ENCODE results near the gene DPP9. TPM values are rescaled to one million over a fixed set of nuclear protein-coding genes. Genes with fewer than 3 reads are reported as not detected.

The DPP9 gene
- total RNA-seq, 1 experiment from 2014 or later, result 129 TPM

DNA sequence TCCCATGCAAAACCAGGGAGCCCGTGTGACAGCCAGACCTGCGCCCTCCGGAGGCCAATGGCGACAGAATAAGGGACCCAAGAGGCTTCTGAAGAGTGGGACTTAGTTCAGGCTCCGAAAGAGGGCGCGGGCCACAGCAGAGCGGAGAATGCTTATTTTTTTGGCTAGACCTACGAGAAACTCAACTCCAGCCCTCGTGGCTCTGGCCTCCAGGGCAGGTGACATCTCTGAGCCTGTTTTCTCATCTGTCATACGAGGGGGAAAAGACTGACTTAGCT, 23.0 kb downstream of the DPP9 start:
- CTCF ChIA-PET, result no interaction called here

DNA sequence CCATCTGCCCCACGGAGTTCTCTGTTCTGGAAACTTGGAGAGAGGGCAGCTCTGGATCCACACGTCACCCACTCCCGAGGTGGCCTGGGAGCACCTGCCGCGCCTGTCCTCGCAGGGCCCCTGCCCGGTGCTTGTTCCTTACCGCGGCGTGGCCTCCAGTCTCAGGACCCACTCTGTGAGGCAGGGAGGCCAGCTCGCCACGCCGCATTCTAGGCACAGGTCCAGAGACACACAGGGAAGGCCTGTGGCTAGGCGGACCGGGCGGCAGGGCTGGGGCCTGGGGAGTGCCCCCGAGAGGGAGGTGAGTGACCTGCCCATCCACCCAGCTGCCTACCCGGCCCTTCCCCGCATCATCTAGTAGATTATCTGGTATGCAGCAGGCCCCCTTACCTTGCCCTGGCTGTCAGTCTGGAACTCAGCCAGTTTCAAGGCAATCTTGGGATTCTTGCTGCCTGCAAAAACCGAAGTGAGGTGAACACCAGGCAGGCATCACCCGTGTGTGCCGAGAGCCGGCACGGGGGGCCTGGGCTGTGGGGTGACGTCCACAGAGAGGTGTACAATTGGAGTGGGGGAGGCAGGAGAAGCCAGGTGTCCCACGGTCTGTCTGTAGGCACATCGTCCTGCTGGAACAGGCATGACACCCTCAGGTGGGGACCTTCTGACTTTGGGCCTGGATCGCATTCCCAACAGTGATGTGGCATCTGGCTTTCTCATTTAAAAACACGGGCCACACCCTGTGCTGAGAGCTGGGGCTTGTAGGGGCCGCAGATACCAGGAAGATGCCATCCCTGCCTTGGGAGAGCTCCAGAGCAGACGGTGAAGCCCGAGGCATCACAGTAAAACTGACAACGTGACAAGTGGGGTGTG, 23.6 kb downstream of the DPP9 start:
- no peaks in the 10 kb centered on the region for H3K79me2 ChIP-seq (ENCODE audit: low read length)
- CTCF ChIA-PET, result no interaction called here
- TF ChIP-seq EZH2 (IDR thresholded peaks at IDR 0.05; ENCODE audit: low read length, unreplicated experiment) (no peak), EZH2phosphoT487 (IDR thresholded peaks at IDR 0.05; ENCODE audit: borderline replicate concordance, low read length) (no peak)
- TF ChIP-seq, protein P1, sequence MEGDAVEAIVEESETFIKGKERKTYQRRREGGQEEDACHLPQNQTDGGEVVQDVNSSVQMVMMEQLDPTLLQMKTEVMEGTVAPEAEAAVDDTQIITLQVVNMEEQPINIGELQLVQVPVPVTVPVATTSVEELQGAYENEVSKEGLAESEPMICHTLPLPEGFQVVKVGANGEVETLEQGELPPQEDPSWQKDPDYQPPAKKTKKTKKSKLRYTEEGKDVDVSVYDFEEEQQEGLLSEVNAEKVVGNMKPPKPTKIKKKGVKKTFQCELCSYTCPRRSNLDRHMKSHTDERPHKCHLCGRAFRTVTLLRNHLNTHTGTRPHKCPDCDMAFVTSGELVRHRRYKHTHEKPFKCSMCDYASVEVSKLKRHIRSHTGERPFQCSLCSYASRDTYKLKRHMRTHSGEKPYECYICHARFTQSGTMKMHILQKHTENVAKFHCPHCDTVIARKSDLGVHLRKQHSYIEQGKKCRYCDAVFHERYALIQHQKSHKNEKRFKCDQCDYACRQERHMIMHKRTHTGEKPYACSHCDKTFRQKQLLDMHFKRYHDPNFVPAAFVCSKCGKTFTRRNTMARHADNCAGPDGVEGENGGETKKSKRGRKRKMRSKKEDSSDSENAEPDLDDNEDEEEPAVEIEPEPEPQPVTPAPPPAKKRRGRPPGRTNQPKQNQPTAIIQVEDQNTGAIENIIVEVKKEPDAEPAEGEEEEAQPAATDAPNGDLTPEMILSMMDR (conservative IDR thresholded peaks at IDR 0.05; ENCODE audit: low read depth, low read length), result no peak
- H4K20me1 ChIP-seq (ENCODE audit: low read length), result no peaks in the 10 kb centered on the region
- no peaks in the 10 kb centered on the region for H3K27me3 ChIP-seq (ENCODE audit: low read length)
- DNase-seq, result no peak
- ATAC-seq, result no peak
- no peak overlapping the region for H3K4me3 ChIP-seq (ENCODE audit: low read length)
- no peak overlapping the region for H3K27ac ChIP-seq (ENCODE audit: low read length)
- no peaks in the 10 kb centered on the region for H3K9me3 ChIP-seq (ENCODE audit: low read length)
- H2AFZ ChIP-seq (ENCODE audit: low read length), result no peak overlapping the region
- H3K36me3 ChIP-seq (ENCODE audit: low read depth, low read length), result peaks cover 72% of the 10 kb centered on the region
- H3K9ac ChIP-seq (ENCODE audit: low read length), result no peak overlapping the region
- POLR2A ChIA-PET (ENCODE audit: unreplicated experiment), result no interaction called here
- intact Hi-C loops (cut with micrococcal nuclease), result no loop called here
- peaks cover 25% of the 10 kb centered on the region for H3K4me1 ChIP-seq (ENCODE audit: insufficient read depth, low read length)
- no peaks in the 10 kb centered on the region for H3K9me2 ChIP-seq (replicated peaks; ENCODE audit: low read length)
- H3F3A ChIP-seq (ENCODE audit: low read length, unreplicated experiment), result no peaks in the 10 kb centered on the region
- H3K4me2 ChIP-seq (ENCODE audit: low read length), result no peak overlapping the region
- BruUV-seq (replicated peaks), result no TSS peak

More for the DNA sequence above, 23.0 kb downstream of the DPP9 start:
- Histone ChIP-seq H3F3A (ENCODE audit: low read length, unreplicated experiment) (no peaks in the 10 kb centered on the region), H3K79me2 (ENCODE audit: low read length) (no peaks in the 10 kb centered on the region), H2AFZ (ENCODE audit: low read length) (no peak overlapping the region), H3K4me3 (ENCODE audit: low read length) (no peak overlapping the region), H3K27me3 (ENCODE audit: low read length) (no peaks in the 10 kb centered on the region), H3K4me1 (ENCODE audit: insufficient read depth, low read length) (peaks cover 20% of the 10 kb centered on the region), H3K9ac (ENCODE audit: low read length) (no peak overlapping the region), H3K36me3 (ENCODE audit: low read depth, low read length) (peaks cover 66% of the 10 kb centered on the region), H4K20me1 (ENCODE audit: low read length) (no peaks in the 10 kb centered on the region), H3K9me2 (replicated peaks; ENCODE audit: low read length) (no peaks in the 10 kb centered on the region), H3K27ac (ENCODE audit: low read length) (no peak overlapping the region), H3K9me3 (ENCODE audit: low read length) (no peaks in the 10 kb centered on the region), H3K4me2 (ENCODE audit: low read length) (no peak overlapping the region)
- no peak for ATAC-seq
- POLR2A ChIA-PET (ENCODE audit: unreplicated experiment), result no interaction called here
- no peak for DNase-seq
- BruUV-seq (replicated peaks), result no TSS peak
- TF ChIP-seq, protein P1 (conservative IDR thresholded peaks at IDR 0.05; ENCODE audit: low read depth, low read length), result 0 out of 2 replicates have a peak, but pooled peaks have one; percentile 30
- TF ChIP-seq EZH2phosphoT487 (IDR thresholded peaks at IDR 0.05; ENCODE audit: borderline replicate concordance, low read length), result no peak
- intact Hi-C loops (cut with micrococcal nuclease), result no loop called here

DNA sequence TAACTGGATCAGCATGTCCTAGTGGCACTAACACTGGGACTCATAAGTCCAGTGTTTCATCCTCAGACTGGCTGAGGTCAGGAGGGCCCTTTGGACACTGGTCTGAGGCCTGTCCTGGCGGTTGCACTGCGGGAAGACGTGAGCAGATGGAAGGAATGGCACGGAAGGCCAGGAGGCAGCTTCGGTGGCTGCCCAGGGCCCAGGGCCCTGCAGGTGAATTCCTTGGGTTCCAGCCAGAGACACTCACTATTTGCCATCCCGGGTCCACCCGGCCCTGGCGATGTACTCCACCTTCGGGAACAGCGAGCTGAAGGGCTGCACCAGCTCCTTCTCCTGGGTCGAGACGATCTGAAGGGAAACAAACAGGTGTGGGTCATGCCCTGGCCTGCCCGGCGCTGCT, 26.3 kb downstream of the DPP9 start:
- H3F3A ChIP-seq (ENCODE audit: low read length, unreplicated experiment), result peaks cover 6% of the 10 kb centered on the region
- intact Hi-C loops (cut with micrococcal nuclease), result no loop called here
- no peak overlapping the region for H2AFZ ChIP-seq (ENCODE audit: low read length)
- ATAC-seq (no peak), DNase-seq (no peak)
- H3K79me2 ChIP-seq (ENCODE audit: low read length), result no peaks in the 10 kb centered on the region
- H3K27ac ChIP-seq (ENCODE audit: low read length), result peak overlapping the region; percentile 63
- CTCF ChIA-PET, result no interaction called here
- no peaks in the 10 kb centered on the region for H3K9me3 ChIP-seq (ENCODE audit: low read length)
- no peaks in the 10 kb centered on the region for H4K20me1 ChIP-seq (ENCODE audit: low read length)
- peaks cover 72% of the 10 kb centered on the region for H3K36me3 ChIP-seq (ENCODE audit: low read depth, low read length)
- H3K27me3 ChIP-seq (ENCODE audit: low read length), result no peaks in the 10 kb centered on the region
- no TSS peak for BruUV-seq (replicated peaks)
- peaks cover 40% of the 10 kb centered on the region for H3K4me1 ChIP-seq (ENCODE audit: insufficient read depth, low read length)
- H3K9ac ChIP-seq (ENCODE audit: low read length), result no peak overlapping the region
- POLR2A ChIA-PET (ENCODE audit: unreplicated experiment), result no interaction called here
- 0 out of 2 replicates have a peak overlapping the region, but pooled peaks have one; percentile 26 for H3K4me2 ChIP-seq (ENCODE audit: low read length)
- no peak overlapping the region for H3K4me3 ChIP-seq (ENCODE audit: low read length)
- TF ChIP-seq EZH2 (IDR thresholded peaks at IDR 0.05; ENCODE audit: low read length, unreplicated experiment) (no peak), EZH2phosphoT487 (IDR thresholded peaks at IDR 0.05; ENCODE audit: borderline replicate concordance, low read length) (no peak)
- TF ChIP-seq, protein P1 (conservative IDR thresholded peaks at IDR 0.05; ENCODE audit: low read depth, low read length), result no peak
- H3K9me2 ChIP-seq (replicated peaks; ENCODE audit: low read length), result no peaks in the 10 kb centered on the region
